ENCODE results near the gene TMEM250. TPM values are rescaled to one million over a fixed set of nuclear protein-coding genes. Genes with fewer than 3 reads are reported as not detected.
A peak's percentile ranks its signal among the peaks of the same experiment; 100 is the strongest.

The TMEM250 gene
- polyA plus RNA-seq, 1 of the 3 experiments (the other 2 are of a cell fraction), result 25.9 TPM

- Histone ChIP-seq H3K9me2 (no peaks in the 10 kb centered on the region), H3K9ac (no peak overlapping the region), H3K27me3 (ENCODE audit: insufficient read depth) (peaks cover 5% of the 10 kb centered on the region; the same call in 1 of the 2 replicates), H3K4me1 (ENCODE audit: control insufficient read depth in 1 of 2, insufficient read depth in 2 of 2, low read depth in 1 of 2, low read length in 1 of 2) (peaks cover 3 to 20% of the 10 kb centered on the region in 2 experiments; a peak in 1 of 4 replicates), H3F3A (replicated peaks; ENCODE audit: insufficient read depth) (peaks cover 6% of the 10 kb centered on the region), H3K79me2 (ENCODE audit: insufficient read depth) (peaks cover 35% of the 10 kb centered on the region), H3K4me3 (ENCODE audit: low read depth in 2 of 2, low read length in 1 of 2) (no peak overlapping the region), H3K4me2 (no peak overlapping the region), H3K9me3 (no peaks in the 10 kb centered on the region), H3K36me3 (replicated peaks in 1 of 2; ENCODE audit: control insufficient read depth in 1 of 2, insufficient read depth in 2 of 2, low read length in 1 of 2) (peaks cover 0 to 12% of the 10 kb centered on the region in 2 experiments), H3K27ac (ENCODE audit: low read depth in 2 of 2, low read length in 1 of 2) (no peak overlapping the region; a peak in 1 of 4 replicates), H2AFZ (ENCODE audit: low read depth) (no peak overlapping the region), H4K20me1 (ENCODE audit: insufficient read depth) (no peaks in the 10 kb centered on the region)
- no peak for TF ChIP-seq IRF3 (IDR thresholded peaks at IDR 0.05; ENCODE audit: low read depth, low read length)
- no peak for TF ChIP-seq MEF2A (IDR thresholded peaks at IDR 0.05; ENCODE audit: borderline replicate concordance, low read depth)
- no peak for TF ChIP-seq FOXJ3 (CRISPR knock-in tag; IDR thresholded peaks at IDR 0.05)
- TF ChIP-seq FOSL2 (IDR thresholded peaks at IDR 0.05; ENCODE audit: borderline replicate concordance, low read depth), result no peak
- TF ChIP-seq SIN3A (IDR thresholded peaks at IDR 0.05; ENCODE audit: borderline replicate concordance, low read depth, low read length), result no peak
- no peak for TF ChIP-seq MXI1 (IDR thresholded peaks at IDR 0.05; ENCODE audit: low read depth, low read length)
- ChIA-PET POLR2A (no interaction called here), CTCF (interaction anchor here (1.1 to 6.1 kb wide), 5 partner anchors 8 to 155 kb away, joined by 3 to 174 read pairs (median 17); partner anchors contain the start of genes NACC2 and UBAC1)
- no peak for DNase-seq
- WGBS (ENCODE audit: low lambda C conversion rate), result 94% methylated on average over 18 of the region's 18 CpGs
Measured at GRCh38 chr9:136120438-136120844, 1.8 kb upstream of the TMEM250 start.

GRCh38 chr9:136119883-136120393, 1.3 kb upstream of the TMEM250 start:
- Histone ChIP-seq H3K27ac (ENCODE audit: low read depth in 2 of 2, low read length in 1 of 2) (peak overlapping the region; percentile 58 to 92; a peak in 3 of 4 replicates), H3K79me2 (ENCODE audit: insufficient read depth) (peaks cover 35% of the 10 kb centered on the region), H4K20me1 (ENCODE audit: insufficient read depth) (no peaks in the 10 kb centered on the region), H3K9me3 (no peaks in the 10 kb centered on the region), H3F3A (replicated peaks; ENCODE audit: insufficient read depth) (peaks cover 6% of the 10 kb centered on the region), H3K4me1 (ENCODE audit: control insufficient read depth in 1 of 2, insufficient read depth in 2 of 2, low read depth in 1 of 2, low read length in 1 of 2) (peaks cover 3 to 20% of the 10 kb centered on the region in 2 experiments; a peak in 1 of 4 replicates), H3K4me3 (ENCODE audit: low read depth in 2 of 2, low read length in 1 of 2) (peak overlapping the region; percentile 82 to 83), H3K9me2 (no peaks in the 10 kb centered on the region), H2AFZ (ENCODE audit: low read depth) (no peak overlapping the region), H3K36me3 (replicated peaks in 1 of 2; ENCODE audit: control insufficient read depth in 1 of 2, insufficient read depth in 2 of 2, low read length in 1 of 2) (peaks cover 0 to 17% of the 10 kb centered on the region in 2 experiments), H3K4me2 (peak overlapping the region; percentile 85), H3K27me3 (ENCODE audit: insufficient read depth) (peaks cover under 1% of the 10 kb centered on the region; the same call in 1 of the 2 replicates), H3K9ac (peak overlapping the region; percentile 85)
- ChIA-PET CTCF (interaction anchor here (0.6 to 6.1 kb wide), 6 partner anchors 8 to 154 kb away, joined by 3 to 174 read pairs (median 6); partner anchors contain the start of genes NACC2 and UBAC1), POLR2A (no interaction called here)
- no peak for DNase-seq
- 90% methylated on average over 8 of the region's 11 CpGs for WGBS (ENCODE audit: low lambda C conversion rate)
- TF ChIP-seq TEAD4 (IDR thresholded peaks at IDR 0.05; ENCODE audit: borderline replicate concordance, insufficient read depth) (no peak), TCF12 (IDR thresholded peaks at IDR 0.05) (no peak), RAD21 (IDR thresholded peaks at IDR 0.05; ENCODE audit: low read length) (no peak), RCOR1 (IDR thresholded peaks at IDR 0.05; ENCODE audit: low read length) (no peak), JUND (IDR thresholded peaks at IDR 0.05) (no peak), MEF2A (IDR thresholded peaks at IDR 0.05; ENCODE audit: borderline replicate concordance, low read depth) (no peak), NFIC (IDR thresholded peaks at IDR 0.05; ENCODE audit: borderline replicate concordance) (no peak), IRF3 (IDR thresholded peaks at IDR 0.05; ENCODE audit: low read depth, low read length) (no peak)
- TF ChIP-seq, protein P1, sequence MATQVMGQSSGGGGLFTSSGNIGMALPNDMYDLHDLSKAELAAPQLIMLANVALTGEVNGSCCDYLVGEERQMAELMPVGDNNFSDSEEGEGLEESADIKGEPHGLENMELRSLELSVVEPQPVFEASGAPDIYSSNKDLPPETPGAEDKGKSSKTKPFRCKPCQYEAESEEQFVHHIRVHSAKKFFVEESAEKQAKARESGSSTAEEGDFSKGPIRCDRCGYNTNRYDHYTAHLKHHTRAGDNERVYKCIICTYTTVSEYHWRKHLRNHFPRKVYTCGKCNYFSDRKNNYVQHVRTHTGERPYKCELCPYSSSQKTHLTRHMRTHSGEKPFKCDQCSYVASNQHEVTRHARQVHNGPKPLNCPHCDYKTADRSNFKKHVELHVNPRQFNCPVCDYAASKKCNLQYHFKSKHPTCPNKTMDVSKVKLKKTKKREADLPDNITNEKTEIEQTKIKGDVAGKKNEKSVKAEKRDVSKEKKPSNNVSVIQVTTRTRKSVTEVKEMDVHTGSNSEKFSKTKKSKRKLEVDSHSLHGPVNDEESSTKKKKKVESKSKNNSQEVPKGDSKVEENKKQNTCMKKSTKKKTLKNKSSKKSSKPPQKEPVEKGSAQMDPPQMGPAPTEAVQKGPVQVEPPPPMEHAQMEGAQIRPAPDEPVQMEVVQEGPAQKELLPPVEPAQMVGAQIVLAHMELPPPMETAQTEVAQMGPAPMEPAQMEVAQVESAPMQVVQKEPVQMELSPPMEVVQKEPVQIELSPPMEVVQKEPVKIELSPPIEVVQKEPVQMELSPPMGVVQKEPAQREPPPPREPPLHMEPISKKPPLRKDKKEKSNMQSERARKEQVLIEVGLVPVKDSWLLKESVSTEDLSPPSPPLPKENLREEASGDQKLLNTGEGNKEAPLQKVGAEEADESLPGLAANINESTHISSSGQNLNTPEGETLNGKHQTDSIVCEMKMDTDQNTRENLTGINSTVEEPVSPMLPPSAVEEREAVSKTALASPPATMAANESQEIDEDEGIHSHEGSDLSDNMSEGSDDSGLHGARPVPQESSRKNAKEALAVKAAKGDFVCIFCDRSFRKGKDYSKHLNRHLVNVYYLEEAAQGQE (IDR thresholded peaks at IDR 0.05; ENCODE audit: low read depth, low read length), result no peak

Data from SK-N-SH (cell line).